ENCODE measurements around the gene MYBL2. TPM values are rescaled to one million over a fixed set of nuclear protein-coding genes. Genes with fewer than 3 reads are reported as not detected.

Gene MYBL2
- polyA plus RNA-seq (2012; rRNA removed): 7.3 and 9.7 TPM in 2 replicates
- 5.0 and 6.6 TPM in 2 replicates for polyA plus RNA-seq (2012; cell fraction: cytosol; rRNA removed)
- 6.8 and 9.1 TPM in 2 replicates for polyA plus RNA-seq (2012; cell fraction: nucleus; rRNA removed)

GRCh38 chr20:43666376-43667328 lies at the start of gene MYBL2:
Gene MYBL2 (plus strand): TSS chr20:43667114. CDS start chr20:43667284, 170 bp downstream.
- CTCF ChIA-PET: interaction anchor here (0.9 to 1.5 kb wide), 2 partner anchors 27 to 414 kb away, joined by 3 to 4 read pairs; no protein-coding TSS in a partner anchor

More at GRCh38 chr20:43666376-43667328, at the start of gene MYBL2:
- peak within 1 kb of the TSS; percentile 90 for H3K4me2 ChIP-seq
- POLR2A ChIA-PET: no interaction called here
- H3K27me3 ChIP-seq (ENCODE audit: insufficient read depth): no peaks in the 10 kb centered on the region
- H3K9me2 ChIP-seq: no peaks in the 10 kb centered on the region
- H3K4me1 ChIP-seq (ENCODE audit: control insufficient read depth in 1 of 2, insufficient read depth in 2 of 2, low read depth in 1 of 2, low read length in 1 of 2): peaks cover 0 to 13% of the 10 kb centered on the region in 2 experiments; a peak in 1 of 4 replicates
- H3K9me3 ChIP-seq: no peaks in the 10 kb centered on the region
- peak within 1 kb of the TSS; percentile 68; the same call in 1 of the 2 replicates for H3K9ac ChIP-seq
- no peaks in the 10 kb centered on the region for H3K36me3 ChIP-seq (replicated peaks in 1 of 2; ENCODE audit: control insufficient read depth in 1 of 2, insufficient read depth in 2 of 2, low read length in 1 of 2)
- 29% methylated on average over 26 of the region's 90 CpGs for WGBS (ENCODE audit: low lambda C conversion rate)
- peak; percentile 94 for DNase-seq
- no peak for TF ChIP-seq FOXJ3 (CRISPR knock-in tag; IDR thresholded peaks at IDR 0.05)
- TF ChIP-seq RFX5 (IDR thresholded peaks at IDR 0.05; ENCODE audit: low read length): no peak
- no peak for TF ChIP-seq GATA2 (CRISPR knock-in tag; IDR thresholded peaks at IDR 0.05)
- TF ChIP-seq MAX (IDR thresholded peaks at IDR 0.05; ENCODE audit: low read depth): peak; percentile 92
- TF ChIP-seq PBX3 (IDR thresholded peaks at IDR 0.05): no peak
- peak; percentile 96 for TF ChIP-seq MXI1 (IDR thresholded peaks at IDR 0.05; ENCODE audit: low read depth, low read length)
- TF ChIP-seq REST (IDR thresholded peaks at IDR 0.05; ENCODE audit: low read depth, low read length): no peak
- TF ChIP-seq ZBTB33 (IDR thresholded peaks at IDR 0.05; ENCODE audit: borderline replicate concordance, low read depth): no peak
- peak; percentile 99 for TF ChIP-seq SIN3A (IDR thresholded peaks at IDR 0.05; ENCODE audit: borderline replicate concordance, low read depth, low read length)
- peak within 1 kb of the TSS; percentile 82 for H2AFZ ChIP-seq (ENCODE audit: low read depth)
- H3K27ac ChIP-seq (ENCODE audit: low read depth in 2 of 2, low read length in 1 of 2): no peak within 1 kb of the TSS
- H3K4me3 ChIP-seq (ENCODE audit: low read depth in 2 of 2, low read length in 1 of 2): peak within 1 kb of the TSS; percentile 50 to 70
- no peaks in the 10 kb centered on the region for H4K20me1 ChIP-seq (ENCODE audit: insufficient read depth)
- H3F3A ChIP-seq (replicated peaks; ENCODE audit: insufficient read depth): peaks cover 8% of the 10 kb centered on the region
- H3K79me2 ChIP-seq (ENCODE audit: insufficient read depth): peaks cover 36% of the 10 kb centered on the region

All from SK-N-SH (cell line).